ENCODE results near the gene KIF26A.

Gene KIF26A

GRCh38 chr14:104101651-104102281, 36.6 kb upstream of the KIF26A start:
- DNase-seq, result no peak

GRCh38 chr14:104102282-104102914, 36.0 kb upstream of the KIF26A start:
- no peak for DNase-seq

DNA sequence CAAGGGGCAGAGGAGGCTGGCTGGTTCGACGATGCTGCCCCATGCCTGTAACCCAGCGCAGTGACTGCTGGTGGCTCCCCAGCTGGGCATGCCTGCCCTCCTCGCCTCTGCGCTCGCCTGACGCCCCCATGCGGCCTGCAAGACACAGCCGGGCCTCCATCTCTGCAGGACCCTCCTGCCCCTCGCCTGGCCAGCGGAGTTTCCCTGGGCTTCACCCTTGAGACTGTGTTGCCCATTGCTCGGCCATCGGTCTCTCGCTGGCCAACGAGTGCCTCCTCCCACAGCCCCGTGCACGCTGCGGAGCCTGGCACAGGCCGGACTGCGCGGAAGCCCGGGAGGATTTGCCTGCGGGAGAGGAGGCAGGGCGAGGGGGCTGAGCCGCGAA, 35.3 kb upstream of the KIF26A start:
- no peak for DNase-seq

- DNase-seq, result peak; percentile 63
Measured at GRCh38 chr14:104103446-104104075, 34.8 kb upstream of the KIF26A start.

DNA sequence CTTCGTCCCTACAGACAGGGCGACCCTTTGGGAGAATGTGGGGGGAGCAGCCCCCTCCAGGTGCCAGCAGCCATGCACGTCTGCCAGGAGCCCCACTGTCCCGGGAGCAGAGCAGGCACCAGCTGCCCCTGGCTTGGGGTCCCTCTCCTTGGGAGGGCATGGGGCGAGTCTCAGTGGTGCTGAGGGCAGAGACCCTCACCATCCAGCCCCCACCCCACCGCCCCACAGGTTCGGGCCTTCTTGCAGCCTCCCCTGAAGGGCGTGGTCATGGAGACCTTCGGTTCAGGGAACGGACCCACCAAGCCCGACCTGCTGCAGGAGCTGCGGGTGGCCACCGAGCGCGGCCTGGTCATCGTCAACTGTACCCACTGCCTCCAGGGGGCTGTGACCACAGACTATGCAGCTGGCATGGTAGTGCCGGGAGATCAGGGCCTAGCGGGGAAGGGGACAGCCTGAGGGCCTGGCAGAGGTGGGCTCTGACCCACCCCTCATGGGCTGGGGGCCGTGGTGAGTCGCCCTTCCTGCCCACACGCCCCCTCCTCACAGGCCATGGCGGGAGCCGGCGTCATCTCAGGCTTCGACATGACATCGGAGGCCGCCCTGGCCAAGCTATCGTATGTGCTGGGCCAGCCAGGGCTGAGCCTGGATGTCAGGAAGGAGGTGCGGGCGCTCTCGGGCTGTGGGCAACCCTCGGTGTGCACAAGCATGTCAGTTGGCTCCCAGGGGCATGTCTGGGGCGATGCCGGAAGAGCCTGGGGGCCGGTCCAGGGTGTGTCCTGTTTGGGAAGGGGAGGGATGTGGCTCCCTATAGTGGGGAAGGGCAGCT, 34.1 kb upstream of the KIF26A start:
- no peak for DNase-seq

- DNase-seq, result no peak
Measured at GRCh38 chr14:104105071-104105821, 33.1 kb upstream of the KIF26A start.

GRCh38 chr14:104105822-104106470, 32.4 kb upstream of the KIF26A start:
- DNase-seq, result no peak

- DNase-seq, result no peak
Measured at GRCh38 chr14:104106471-104106991, 31.9 kb upstream of the KIF26A start.

DNA sequence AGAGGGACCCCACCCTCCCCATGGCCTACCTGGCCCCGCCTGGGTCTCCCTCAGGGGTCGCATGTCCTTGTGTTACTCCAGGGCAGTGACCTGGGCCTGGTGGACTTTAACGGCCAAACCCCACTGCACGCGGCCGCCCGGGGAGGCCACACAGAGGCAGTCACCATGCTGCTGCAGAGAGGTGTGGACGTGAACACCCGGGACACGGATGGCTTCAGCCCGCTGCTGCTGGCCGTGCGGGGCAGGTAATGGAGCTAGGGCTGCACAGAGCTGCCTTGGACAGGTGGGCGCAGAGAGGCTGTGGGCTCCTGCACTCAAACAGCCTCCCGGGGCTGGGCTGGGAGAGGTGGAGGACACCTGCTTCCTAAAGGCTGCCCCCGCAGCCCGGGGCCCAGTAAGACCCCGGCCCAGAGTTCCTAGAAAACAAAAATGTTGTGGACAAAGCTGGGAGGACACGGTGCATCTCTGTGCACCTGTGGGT, 31.2 kb upstream of the KIF26A start:
- DNase-seq, result no peak

DNA sequence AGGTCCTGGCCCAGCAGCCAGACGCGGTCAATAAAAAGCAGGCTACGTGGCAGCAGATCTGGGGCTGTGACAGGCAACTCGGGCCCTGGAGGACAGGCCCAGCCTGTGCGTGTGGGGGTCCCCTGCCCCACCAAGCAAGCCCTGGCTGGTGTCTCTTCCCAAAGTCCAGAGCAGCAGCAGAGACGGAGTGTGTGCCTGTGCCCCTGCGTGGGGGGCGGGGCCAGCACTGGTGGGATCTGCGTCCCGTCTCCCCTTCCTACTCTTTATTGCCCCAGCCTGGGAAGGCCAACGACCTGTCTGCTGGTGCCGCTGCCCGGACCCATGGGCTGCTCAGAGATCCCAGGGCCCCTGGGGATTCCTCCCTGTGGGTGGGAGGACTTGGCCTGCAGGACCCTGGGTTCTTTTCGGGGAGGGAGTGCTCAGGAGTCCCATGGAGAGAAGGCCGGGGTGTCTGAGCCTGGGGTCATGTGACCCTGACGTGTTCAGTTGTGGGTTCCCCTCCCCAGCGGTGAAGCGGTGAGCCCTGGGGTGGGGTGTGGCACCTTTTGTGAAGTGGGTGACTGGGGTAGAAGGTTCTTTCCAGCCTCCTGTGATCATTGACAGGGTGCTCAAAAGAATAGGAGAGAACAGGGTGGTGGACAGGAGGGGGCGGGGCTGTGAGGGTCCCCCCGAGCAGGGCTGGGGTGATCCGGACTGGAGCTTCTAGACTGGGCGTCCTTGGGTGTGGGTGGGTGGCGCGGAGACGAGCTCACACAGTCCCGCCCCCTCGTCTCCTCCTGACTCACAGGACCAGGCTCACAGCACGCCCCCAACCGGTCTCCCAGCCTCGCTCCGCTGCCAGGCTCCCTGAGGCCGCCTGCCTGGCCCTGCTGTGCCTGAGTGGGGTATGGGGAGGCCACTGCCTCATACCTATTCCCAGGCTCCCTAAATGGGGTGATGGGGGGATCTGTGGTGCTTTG, 30.5 kb upstream of the KIF26A start:
- DNase-seq, result no peak

GRCh38 chr14:104108570-104109541, 29.5 kb upstream of the KIF26A start:
- DNase-seq, result no peak

- no peak for DNase-seq
Measured at GRCh38 chr14:104109731-104110361, 28.5 kb upstream of the KIF26A start.

GRCh38 chr14:104110491-104111209, 27.7 kb upstream of the KIF26A start:
- no peak for DNase-seq

DNA sequence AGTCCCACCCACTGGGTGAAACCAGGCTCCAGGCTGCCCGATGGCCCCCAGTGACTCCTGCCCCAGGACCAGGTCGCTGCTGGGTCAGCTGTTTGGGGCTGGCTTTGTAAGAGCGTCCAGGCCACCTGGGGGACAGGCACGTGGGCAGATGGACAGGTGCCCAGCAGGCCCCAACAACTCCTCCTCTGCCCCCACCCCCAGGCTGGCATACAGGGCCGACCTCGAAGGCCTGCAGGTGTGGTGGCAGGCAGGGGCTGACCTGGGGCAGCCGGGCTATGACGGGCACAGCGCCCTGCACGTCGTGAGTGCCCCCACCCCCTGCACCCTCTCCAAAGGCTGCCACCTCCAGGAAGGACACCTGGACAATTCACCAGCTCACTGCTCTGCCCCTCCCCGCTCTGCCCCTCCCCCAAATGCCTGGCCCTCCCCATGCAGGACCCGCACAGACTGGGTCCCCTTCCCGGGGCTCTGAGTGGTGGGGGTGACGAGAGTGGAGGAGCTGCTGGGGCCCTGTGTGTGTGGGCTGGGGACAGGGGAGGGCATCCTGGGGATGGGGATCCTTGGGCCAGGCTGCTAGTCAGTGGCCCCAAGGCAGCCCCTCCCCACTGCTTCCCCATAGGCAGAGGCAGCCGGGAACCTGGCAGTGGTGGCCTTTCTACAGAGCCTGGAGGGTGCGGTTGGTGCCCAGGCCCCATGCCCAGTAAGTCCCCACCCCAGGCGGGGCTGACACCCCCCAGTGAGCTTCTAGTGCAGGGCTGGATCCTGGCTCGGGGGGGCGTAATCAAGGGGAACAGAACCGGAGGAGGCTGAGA, 26.9 kb upstream of the KIF26A start:
- no peak for DNase-seq

DNA sequence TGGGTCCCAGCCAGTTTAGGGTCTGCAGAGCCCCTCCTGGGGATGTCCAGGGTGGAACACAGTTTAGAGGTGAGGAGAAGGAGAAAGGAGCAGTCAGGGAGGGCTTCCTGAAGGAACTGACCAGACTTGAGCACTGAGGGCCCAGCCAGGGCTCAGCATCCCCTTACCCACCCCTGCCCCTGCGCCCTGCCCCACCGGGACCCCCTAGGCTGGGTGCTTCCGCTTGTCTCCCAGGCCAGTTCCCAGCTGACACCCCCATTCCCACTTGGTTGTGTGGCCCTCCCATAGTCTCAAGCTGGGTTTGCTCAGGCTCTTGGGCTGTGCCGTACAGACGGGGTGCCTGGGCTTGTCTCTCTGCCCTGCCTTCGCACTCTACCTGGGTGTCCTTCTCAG, 26.3 kb upstream of the KIF26A start:
- DNase-seq, result no peak

- DNase-seq, result no peak
Measured at GRCh38 chr14:104112609-104113571, 25.5 kb upstream of the KIF26A start.
